Epithelial cell of esophagus (primary cell): ENCODE measurements around the gene TCEAL1.

ENCODE experiments used
- DNase-seq: peaks from one replicate; pipeline ENCODE4 v3.0.0; 2010; ENCODE audit warnings: low read depth
- H3K4me3 ChIP-seq: 2 replicates; pipeline ENCODE4 v1.5.1; 2011; ENCODE audit warnings: mild to moderate bottlenecking, low read length, control low read depth
- CTCF ChIP-seq: IDR thresholded peaks from 2 replicates; pipeline ENCODE4 v1.5.1; 2011; ENCODE audit warnings: low read depth, mild to moderate bottlenecking, low read length, control low read depth, inconsistent platforms; ENCODE audit not compliant: insufficient read depth; ENCODE audit errors: missing control alignments

TCEAL1 gene

DNA sequence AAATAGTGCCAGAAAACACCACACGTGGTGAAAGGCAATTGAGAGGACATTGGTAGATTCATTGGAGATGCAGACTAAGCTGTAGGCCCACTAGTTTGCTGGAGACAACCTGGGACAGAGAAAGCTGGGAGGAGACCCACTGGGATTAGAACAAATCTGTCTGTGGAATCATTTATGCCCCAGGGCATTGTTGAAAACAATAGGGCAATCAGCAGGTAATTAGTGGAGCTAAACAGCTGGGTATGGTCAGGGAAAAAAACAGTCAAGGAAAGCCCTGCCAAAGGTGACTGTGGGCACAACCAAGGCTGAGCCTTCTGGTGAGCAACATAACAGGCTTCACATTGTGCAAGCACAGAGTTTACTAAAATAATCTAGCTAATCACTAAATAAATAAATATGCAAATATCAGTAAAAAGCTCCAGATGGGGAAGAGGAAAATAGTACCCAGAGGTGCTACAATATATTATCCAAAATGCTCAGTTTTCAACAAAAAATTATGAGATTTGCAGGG lies 12.0 kb upstream of the TCEAL1 start:
- no peak overlapping the region for H3K4me3 ChIP-seq
- TF ChIP-seq CTCF = no peak
- no peak for DNase-seq

DNA sequence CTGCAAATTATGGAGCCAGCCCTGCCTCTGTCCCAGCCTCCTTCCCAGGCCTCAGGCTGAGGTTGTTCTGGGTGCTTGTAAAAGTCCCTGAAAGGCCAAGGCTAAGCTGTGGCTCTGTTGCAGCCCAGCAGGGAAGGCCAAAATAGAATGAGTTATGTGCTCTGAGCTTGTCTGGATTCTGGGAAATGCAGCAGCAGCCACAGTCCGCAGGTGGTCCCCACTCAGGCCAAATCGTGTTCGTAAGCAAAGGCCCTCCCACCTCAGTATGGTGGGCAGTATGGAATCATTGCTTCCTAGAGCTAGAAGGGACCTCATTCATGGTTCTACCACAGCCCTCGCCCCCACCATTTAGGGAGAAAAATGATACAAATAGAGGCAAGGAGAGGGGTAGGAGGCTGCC lies 4.7 kb upstream of the TCEAL1 start:
- no peak for DNase-seq
- H3K4me3 ChIP-seq = no peak overlapping the region
- TF ChIP-seq CTCF = no peak

- H3K4me3 ChIP-seq = no peak overlapping the region
- DNase-seq = peak; percentile 65
- TF ChIP-seq CTCF = no peak
Measured at GRCh38 chrX:103626855-103627254, 1.9 kb upstream of the TCEAL1 start.

- H3K4me3 ChIP-seq = peak overlapping the region; percentile 57
- TF ChIP-seq CTCF = peak; percentile 43
- peak; percentile 48 for DNase-seq
Measured at GRCh38 chrX:103629318-103630170, 769 bp downstream of the TCEAL1 start.

- no peak for TF ChIP-seq CTCF
- H3K4me3 ChIP-seq = peak overlapping the region; percentile 57
- DNase-seq = no peak
Measured at GRCh38 chrX:103630171-103630511, 1.4 kb downstream of the TCEAL1 start.

- TF ChIP-seq CTCF = no peak
- DNase-seq = no peak
- H3K4me3 ChIP-seq = no peak overlapping the region
Measured at GRCh38 chrX:103631145-103631544, 2.4 kb downstream of the TCEAL1 start.

GRCh38 chrX:103635436-103635835 lies 6.7 kb downstream of the TCEAL1 start:
- TF ChIP-seq CTCF = no peak
- DNase-seq = peak; percentile 21

More at GRCh38 chrX:103635436-103635835, 6.7 kb downstream of the TCEAL1 start:
- no peak overlapping the region for H3K4me3 ChIP-seq
